ENCODE results near the gene ZFPM1.

DNA sequence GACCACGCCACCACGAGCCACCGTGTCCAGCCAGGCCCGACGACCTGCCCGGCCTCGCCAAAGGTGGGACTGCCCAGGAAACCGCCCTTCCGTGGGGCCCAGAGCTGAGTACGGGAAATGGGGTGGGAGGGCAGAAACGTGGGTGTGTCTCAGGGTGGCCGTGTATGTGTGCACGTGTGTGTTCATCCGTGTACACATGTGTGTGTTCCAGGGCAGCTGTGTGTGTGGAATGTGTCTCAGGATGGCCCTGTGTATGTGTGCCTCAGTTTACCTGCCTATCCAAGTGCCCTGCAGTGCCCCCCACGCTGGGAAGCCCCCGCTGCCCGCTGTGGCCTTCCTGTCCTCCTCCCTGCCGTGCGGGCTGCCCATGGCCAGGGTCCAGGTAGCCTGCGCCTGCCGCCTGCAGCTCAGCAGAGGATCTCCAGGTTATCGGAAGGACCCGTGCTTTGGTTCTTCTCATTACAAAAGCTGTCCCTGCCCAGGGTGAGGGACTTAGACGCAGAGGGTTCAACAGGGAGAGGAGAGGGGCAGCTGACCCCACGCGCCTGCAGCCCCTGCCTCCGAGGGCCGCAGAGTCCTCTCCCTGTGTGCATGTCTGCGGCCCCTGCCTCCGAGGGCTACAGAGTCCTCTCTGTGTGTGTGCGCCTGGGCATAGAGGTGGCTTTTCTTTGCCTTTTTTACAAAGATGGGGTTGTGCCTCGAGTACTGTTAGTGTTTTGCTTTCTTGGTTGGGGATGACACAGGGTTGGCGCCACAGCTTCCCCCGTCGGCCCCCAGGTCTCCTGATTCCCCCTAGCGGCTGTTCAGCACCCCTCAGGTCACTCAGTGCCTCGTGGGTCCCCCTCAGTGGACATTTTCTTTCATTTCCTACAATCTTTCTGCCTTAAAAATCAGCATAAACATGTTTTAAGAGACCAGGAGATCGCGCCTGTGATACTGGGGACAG, 46.7 kb upstream of the ZFPM1 start:
- TF ChIP-seq, protein P1, sequence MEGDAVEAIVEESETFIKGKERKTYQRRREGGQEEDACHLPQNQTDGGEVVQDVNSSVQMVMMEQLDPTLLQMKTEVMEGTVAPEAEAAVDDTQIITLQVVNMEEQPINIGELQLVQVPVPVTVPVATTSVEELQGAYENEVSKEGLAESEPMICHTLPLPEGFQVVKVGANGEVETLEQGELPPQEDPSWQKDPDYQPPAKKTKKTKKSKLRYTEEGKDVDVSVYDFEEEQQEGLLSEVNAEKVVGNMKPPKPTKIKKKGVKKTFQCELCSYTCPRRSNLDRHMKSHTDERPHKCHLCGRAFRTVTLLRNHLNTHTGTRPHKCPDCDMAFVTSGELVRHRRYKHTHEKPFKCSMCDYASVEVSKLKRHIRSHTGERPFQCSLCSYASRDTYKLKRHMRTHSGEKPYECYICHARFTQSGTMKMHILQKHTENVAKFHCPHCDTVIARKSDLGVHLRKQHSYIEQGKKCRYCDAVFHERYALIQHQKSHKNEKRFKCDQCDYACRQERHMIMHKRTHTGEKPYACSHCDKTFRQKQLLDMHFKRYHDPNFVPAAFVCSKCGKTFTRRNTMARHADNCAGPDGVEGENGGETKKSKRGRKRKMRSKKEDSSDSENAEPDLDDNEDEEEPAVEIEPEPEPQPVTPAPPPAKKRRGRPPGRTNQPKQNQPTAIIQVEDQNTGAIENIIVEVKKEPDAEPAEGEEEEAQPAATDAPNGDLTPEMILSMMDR (IDR thresholded peaks at IDR 0.05), result peak in 1 of 4 experiments; percentile 25
- TF ChIP-seq POLR2A (IDR thresholded peaks at IDR 0.05) (no peak), POLR2AphosphoS5 (IDR thresholded peaks at IDR 0.05) (no peak)

Measured in prostate gland (tissue), 2 donors.